ENCODE measurements around the gene ZNF679. TPM values are rescaled to one million over a fixed set of nuclear protein-coding genes. Genes with fewer than 3 reads are reported as not detected.
"Not testable (repeated sequence)": the region's sequence is repeated elsewhere in the genome, so short reads cannot be mapped to it uniquely, and the experiment has no call there.

Gene ZNF679
- not detected for total RNA-seq

- H3K27me3 Mint-ChIP-seq; DNase-seq (ENCODE audit: low spot score); ATAC-seq; H3K36me3 Mint-ChIP-seq; H3K27ac Mint-ChIP-seq; H3K4me3 Mint-ChIP-seq; H3K4me1 Mint-ChIP-seq (ENCODE audit: low read depth in 2 of 2): not testable (repeated sequence)
- peaks cover 10% of the 10 kb centered on the region for H3K9me3 Mint-ChIP-seq
Observed at GRCh38 chr7:64228174-64228573, at the start of gene ZNF679. Gene ZNF679, plus strand, starts transcription at chr7:64228474. Its CDS starts 20,644 bp downstream, at chr7:64249118.

- ATAC-seq (no peak), DNase-seq (ENCODE audit: low spot score) (no peak)
- no peaks in the 10 kb centered on the region for H3K9me3 Mint-ChIP-seq
- H3K4me3 Mint-ChIP-seq = no peak overlapping the region
- no peaks in the 10 kb centered on the region for H3K27me3 Mint-ChIP-seq
- no peaks in the 10 kb centered on the region for H3K36me3 Mint-ChIP-seq
- H3K4me1 Mint-ChIP-seq (ENCODE audit: low read depth in 2 of 2) = no peaks in the 10 kb centered on the region
- no peak overlapping the region for H3K27ac Mint-ChIP-seq
Observed at GRCh38 chr7:64180989-64181388, 47.3 kb upstream of the ZNF679 start.

- Mint-ChIP-seq H3K27ac (no peak overlapping the region), H3K36me3 (no peaks in the 10 kb centered on the region), H3K4me1 (ENCODE audit: low read depth in 2 of 2) (no peaks in the 10 kb centered on the region), H3K4me3 (no peak overlapping the region), H3K27me3 (no peaks in the 10 kb centered on the region), H3K9me3 (no peaks in the 10 kb centered on the region)
- DNase-seq (ENCODE audit: low spot score) (no peak), ATAC-seq (no peak)
Observed at GRCh38 chr7:64181586-64181985, 46.7 kb upstream of the ZNF679 start.

GRCh38 chr7:64182036-64182790, 46.1 kb upstream of the ZNF679 start:
- Mint-ChIP-seq H3K27ac (no peak overlapping the region), H3K27me3 (no peaks in the 10 kb centered on the region)

GRCh38 chr7:64183126-64183742, 45.0 kb upstream of the ZNF679 start:
- H3K27ac Mint-ChIP-seq = no peak overlapping the region
- H3K36me3 Mint-ChIP-seq = no peaks in the 10 kb centered on the region
- H3K4me1 Mint-ChIP-seq (ENCODE audit: low read depth in 2 of 2) = no peaks in the 10 kb centered on the region
- H3K4me3 Mint-ChIP-seq = no peak overlapping the region
- no peaks in the 10 kb centered on the region for H3K27me3 Mint-ChIP-seq
- ATAC-seq = no peak
- DNase-seq (ENCODE audit: low spot score) = no peak
- no peaks in the 10 kb centered on the region for H3K9me3 Mint-ChIP-seq

More at GRCh38 chr7:64182036-64182790, 46.1 kb upstream of the ZNF679 start:
- ATAC-seq (peak in 1 of 2 donors; percentile 15), DNase-seq (ENCODE audit: low spot score) (no peak)
- no peak overlapping the region for H3K4me3 Mint-ChIP-seq
- no peaks in the 10 kb centered on the region for H3K9me3 Mint-ChIP-seq
- no peaks in the 10 kb centered on the region for H3K4me1 Mint-ChIP-seq (ENCODE audit: low read depth in 2 of 2)
- H3K36me3 Mint-ChIP-seq = no peaks in the 10 kb centered on the region

GRCh38 chr7:64183827-64184372, 44.4 kb upstream of the ZNF679 start:
- ATAC-seq (peak; percentile 7 to 43), DNase-seq (ENCODE audit: low spot score) (no peak)
- no peaks in the 10 kb centered on the region for H3K9me3 Mint-ChIP-seq
- H3K4me3 Mint-ChIP-seq = no peak overlapping the region
- no peaks in the 10 kb centered on the region for H3K4me1 Mint-ChIP-seq (ENCODE audit: low read depth in 2 of 2)
- no peaks in the 10 kb centered on the region for H3K27me3 Mint-ChIP-seq
- H3K36me3 Mint-ChIP-seq = no peaks in the 10 kb centered on the region
- no peak overlapping the region for H3K27ac Mint-ChIP-seq

- ATAC-seq (peak in 1 of 2 donors; percentile 36), DNase-seq (ENCODE audit: low spot score) (no peak)
- Mint-ChIP-seq H3K36me3 (no peaks in the 10 kb centered on the region), H3K4me1 (ENCODE audit: low read depth in 2 of 2) (no peaks in the 10 kb centered on the region), H3K9me3 (no peaks in the 10 kb centered on the region), H3K4me3 (no peak overlapping the region), H3K27ac (no peak overlapping the region), H3K27me3 (no peaks in the 10 kb centered on the region)
Observed at GRCh38 chr7:64184376-64184775, 43.9 kb upstream of the ZNF679 start.

GRCh38 chr7:64187408-64187807, 40.9 kb upstream of the ZNF679 start:
- Mint-ChIP-seq H3K4me1 (ENCODE audit: low read depth in 2 of 2) (no peaks in the 10 kb centered on the region), H3K27ac (no peak overlapping the region), H3K27me3 (no peaks in the 10 kb centered on the region), H3K36me3 (no peaks in the 10 kb centered on the region), H3K4me3 (no peak overlapping the region), H3K9me3 (no peaks in the 10 kb centered on the region)
- DNase-seq (ENCODE audit: low spot score) (no peak), ATAC-seq (peak in 1 of 2 donors; percentile 7)

- no peak overlapping the region for H3K4me3 Mint-ChIP-seq
- no peaks in the 10 kb centered on the region for H3K4me1 Mint-ChIP-seq (ENCODE audit: low read depth in 2 of 2)
- DNase-seq (ENCODE audit: low spot score) = no peak
- ATAC-seq = peak in 1 of 2 donors; percentile 36
- no peaks in the 10 kb centered on the region for H3K27me3 Mint-ChIP-seq
- peaks cover 5% of the 10 kb centered on the region for H3K36me3 Mint-ChIP-seq
- H3K9me3 Mint-ChIP-seq = no peaks in the 10 kb centered on the region
- H3K27ac Mint-ChIP-seq = no peak overlapping the region
Observed at GRCh38 chr7:64192148-64192704, 36.0 kb upstream of the ZNF679 start.

- H3K4me1 Mint-ChIP-seq (ENCODE audit: low read depth in 2 of 2) = no peaks in the 10 kb centered on the region
- H3K27me3 Mint-ChIP-seq = no peaks in the 10 kb centered on the region
- DNase-seq (ENCODE audit: low spot score) = no peak
- H3K27ac Mint-ChIP-seq = no peak overlapping the region
- ATAC-seq = no peak
- H3K4me3 Mint-ChIP-seq = no peak overlapping the region
- no peaks in the 10 kb centered on the region for H3K9me3 Mint-ChIP-seq
- peaks cover 5% of the 10 kb centered on the region for H3K36me3 Mint-ChIP-seq
Observed at GRCh38 chr7:64192775-64193174, 35.5 kb upstream of the ZNF679 start.

GRCh38 chr7:64206903-64207302, 21.4 kb upstream of the ZNF679 start, which contains the start of gene ZNF735:
Gene ZNF735, plus strand, starts transcription at chr7:64207203. Its CDS starts 0 bp downstream, at chr7:64207203.
- H3K27ac Mint-ChIP-seq = no peak within 1 kb of the TSS
- ATAC-seq (no peak), DNase-seq (ENCODE audit: low spot score) (no peak)
- H3K36me3 Mint-ChIP-seq = peaks cover 5% of the 10 kb centered on the region
- H3K4me3 Mint-ChIP-seq = no peak within 1 kb of the TSS
- no peaks in the 10 kb centered on the region for H3K4me1 Mint-ChIP-seq (ENCODE audit: low read depth in 2 of 2)
- no peaks in the 10 kb centered on the region for H3K27me3 Mint-ChIP-seq
- H3K9me3 Mint-ChIP-seq = peaks cover 9% of the 10 kb centered on the region

GRCh38 chr7:64219710-64220298, 8.5 kb upstream of the ZNF679 start:
- H3K27ac Mint-ChIP-seq; H3K4me1 Mint-ChIP-seq (ENCODE audit: low read depth in 2 of 2); DNase-seq (ENCODE audit: low spot score); ATAC-seq; H3K27me3 Mint-ChIP-seq; H3K4me3 Mint-ChIP-seq: not testable (repeated sequence)
- H3K36me3 Mint-ChIP-seq = peaks cover 26% of the 10 kb centered on the region
- H3K9me3 Mint-ChIP-seq = peaks cover 26% of the 10 kb centered on the region

- Mint-ChIP-seq H3K27me3 (no peaks in the 10 kb centered on the region), H3K27ac (no peak overlapping the region), H3K9me3 (peaks cover 22% of the 10 kb centered on the region), H3K36me3 (peaks cover 22% of the 10 kb centered on the region), H3K4me3 (no peak overlapping the region), H3K4me1 (ENCODE audit: low read depth in 2 of 2) (no peaks in the 10 kb centered on the region)
- ATAC-seq (no peak), DNase-seq (ENCODE audit: low spot score) (no peak)
Observed at GRCh38 chr7:64223366-64223765, 4.9 kb upstream of the ZNF679 start.

Measured in natural killer cell treated with Interleukin-12 subunit alpha and Interleukin-12 subunit beta and Interleukin-15 and Interleukin-18, amount 100 ng/mL, for 72 hours (primary cell).